NCI-H524 treated with DMSO at 0.1 percent for 48 hours (cell line): Measurements from ENCODE around the gene PSME4.
"Not testable (repeated sequence)": the region's sequence is repeated elsewhere in the genome, so short reads cannot be mapped to it uniquely, and the experiment has no call there.

ENCODE experiments used
- DNase-seq: peaks from one replicate; lab custom pipeline; 2025; lab: John Stamatoyannopoulos, UW

PSME4 gene

GRCh38 chr2:53886406-53887280 is 84.2 kb downstream of the PSME4 start:
- no peak for DNase-seq

- DNase-seq: no peak
These were observed 85.9 kb downstream of the PSME4 start for GRCh38 chr2:53884883-53885282.

- no peak for DNase-seq
These were observed 88.8 kb downstream of the PSME4 start for GRCh38 chr2:53881986-53882385.

- DNase-seq: no peak
These were observed 89.4 kb downstream of the PSME4 start for GRCh38 chr2:53881360-53881759.

GRCh38 chr2:53880756-53881155 is 90.0 kb downstream of the PSME4 start:
- no peak for DNase-seq

- no peak for DNase-seq
These were observed 93.2 kb downstream of the PSME4 start for GRCh38 chr2:53877556-53877955.

- DNase-seq: no peak
These were observed 93.7 kb downstream of the PSME4 start for GRCh38 chr2:53877112-53877511.

GRCh38 chr2:53874401-53874950 is 96.3 kb downstream of the PSME4 start:
- DNase-seq: no peak

- no peak for DNase-seq
These were observed 103.0 kb downstream of the PSME4 start for GRCh38 chr2:53867773-53868172.

GRCh38 chr2:53867169-53867568 is 103.6 kb downstream of the PSME4 start:
- no peak for DNase-seq

- DNase-seq: no peak
These were observed 104.8 kb downstream of the PSME4 start for GRCh38 chr2:53865962-53866361.

GRCh38 chr2:53865264-53865663 is 105.5 kb downstream of the PSME4 start:
- no peak for DNase-seq

- DNase-seq: no peak
These were observed 107.1 kb downstream of the PSME4 start for GRCh38 chr2:53863538-53864227.

GRCh38 chr2:53861824-53862223 is 109.0 kb downstream of the PSME4 start:
- no peak for DNase-seq

GRCh38 chr2:53859206-53860181 is 111.3 kb downstream of the PSME4 start, which contains the start of gene GPR75:
Gene GPR75 (minus strand): TSS chr2:53859967. CDS start chr2:53854756, 5,211 bp downstream.
- no peak for DNase-seq

- DNase-seq: no peak
These were observed 114.5 kb downstream of the PSME4 start for GRCh38 chr2:53856272-53856671.

GRCh38 chr2:53854678-53855077 is 116.1 kb downstream of the PSME4 start:
- no peak for DNase-seq

GRCh38 chr2:53852532-53852931 is 118.3 kb downstream of the PSME4 start:
- no peak for DNase-seq

- DNase-seq: not testable (repeated sequence)
These were observed 119.6 kb downstream of the PSME4 start for GRCh38 chr2:53851052-53851757.

GRCh38 chr2:53848062-53848461 is 122.7 kb downstream of the PSME4 start:
- no peak for DNase-seq

- DNase-seq: no peak
These were observed 127.2 kb downstream of the PSME4 start for GRCh38 chr2:53843595-53843994.
